ENCODE results near the gene PML. TPM values are rescaled to one million over a fixed set of nuclear protein-coding genes. Genes with fewer than 3 reads are reported as not detected.
A peak's percentile ranks its signal among the peaks of the same experiment; 100 is the strongest.

The PML gene
- total and polyA plus RNA-seq, 10 donors = 17.5 to 127 (median 83.1) TPM

- H3K27me3 ChIP-seq (replicated peaks in 1 of 7) = no peaks in the 10 kb centered on the region
- intact Hi-C loops (cut with DNase I; ENCODE audit: low total_unique reads) = no loop called here
- TF ChIP-seq CTCF (IDR thresholded peaks at IDR 0.05 in 8 of 11, conservative IDR thresholded peaks at IDR 0.05 in 3 of 11) (no peak), POLR2A (IDR thresholded peaks at IDR 0.05) (no peak), POLR2AphosphoS5 (IDR thresholded peaks at IDR 0.05) (no peak)
- H3K27ac ChIP-seq = no peak overlapping the region
- no peak overlapping the region for H3K4me3 ChIP-seq
- 94 to 98% (median 95%) methylated on average over 5 to 9 of the region's 9 CpGs for WGBS, 5 donors
- H3K36me3 ChIP-seq = no peaks in the 10 kb centered on the region
- peaks cover 6 to 47% (median 32%) of the 10 kb centered on the region in 6 donors for H3K4me1 ChIP-seq
- H3K9me3 ChIP-seq = no peaks in the 10 kb centered on the region
- peak; percentile 38 for DNase-seq
Measured at GRCh38 chr15:73946795-73947370, 47.6 kb upstream of the PML start.

GRCh38 chr15:73947651-73948050 is 46.9 kb upstream of the PML start:
- no peaks in the 10 kb centered on the region for H3K9me3 ChIP-seq
- no peak for TF ChIP-seq POLR2A (IDR thresholded peaks at IDR 0.05)
- no peak for TF ChIP-seq CTCF (IDR thresholded peaks at IDR 0.05 in 8 of 11, conservative IDR thresholded peaks at IDR 0.05 in 3 of 11)
- TF ChIP-seq POLR2AphosphoS5 (IDR thresholded peaks at IDR 0.05) = no peak
- H3K27me3 ChIP-seq (replicated peaks in 1 of 7) = no peaks in the 10 kb centered on the region
- intact Hi-C loops (cut with DNase I; ENCODE audit: low total_unique reads) = no loop called here
- 86 to 96% (median 92%) methylated on average over 9 of the region's 9 CpGs for WGBS, 5 donors
- H3K36me3 ChIP-seq = no peaks in the 10 kb centered on the region
- H3K27ac ChIP-seq = no peak overlapping the region
- no peak overlapping the region for H3K4me3 ChIP-seq
- peaks cover 7 to 47% (median 31%) of the 10 kb centered on the region in 6 donors for H3K4me1 ChIP-seq
- DNase-seq = peak; percentile 60

GRCh38 chr15:73948396-73948795 is 46.1 kb upstream of the PML start:
- no peak overlapping the region for H3K4me3 ChIP-seq
- WGBS, 5 donors = 89 to 99% (median 92%) methylated on average over 4 of the region's 4 CpGs
- H3K27me3 ChIP-seq (replicated peaks in 1 of 7) = no peaks in the 10 kb centered on the region
- H3K36me3 ChIP-seq = no peaks in the 10 kb centered on the region
- TF ChIP-seq POLR2A (IDR thresholded peaks at IDR 0.05) (no peak), POLR2AphosphoS5 (IDR thresholded peaks at IDR 0.05) (no peak), CTCF (IDR thresholded peaks at IDR 0.05 in 8 of 11, conservative IDR thresholded peaks at IDR 0.05 in 3 of 11) (no peak)
- no peaks in the 10 kb centered on the region for H3K9me3 ChIP-seq
- peaks cover 6 to 47% (median 31%) of the 10 kb centered on the region in 6 donors for H3K4me1 ChIP-seq
- peak; percentile 62 for DNase-seq
- H3K27ac ChIP-seq = no peak overlapping the region
- intact Hi-C loops (cut with DNase I; ENCODE audit: low total_unique reads) = no loop called here

GRCh38 chr15:73948982-73949381 is 45.5 kb upstream of the PML start:
- H3K27ac ChIP-seq = no peak overlapping the region
- intact Hi-C loops (cut with DNase I; ENCODE audit: low total_unique reads) = no loop called here
- no peaks in the 10 kb centered on the region for H3K36me3 ChIP-seq
- no peak for TF ChIP-seq CTCF (IDR thresholded peaks at IDR 0.05 in 8 of 11, conservative IDR thresholded peaks at IDR 0.05 in 3 of 11)
- no peak for TF ChIP-seq POLR2AphosphoS5 (IDR thresholded peaks at IDR 0.05)
- TF ChIP-seq POLR2A (IDR thresholded peaks at IDR 0.05) = no peak
- H3K4me1 ChIP-seq = peaks cover 6 to 47% (median 33%) of the 10 kb centered on the region in 6 donors
- no peaks in the 10 kb centered on the region for H3K27me3 ChIP-seq (replicated peaks in 1 of 7)
- WGBS, 5 donors = 67 to 81% (median 77%) methylated on average over 4 of the region's 4 CpGs
- no peak overlapping the region for H3K4me3 ChIP-seq
- H3K9me3 ChIP-seq = no peaks in the 10 kb centered on the region
- peak; percentile 33 for DNase-seq
